Activated T-cell treated with anti-CD3 and anti-CD28 coated beads for 24 hours (primary cell): Measurements from ENCODE around the gene KRTAP10-2.
"Not testable (repeated sequence)": the region's sequence is repeated elsewhere in the genome, so short reads cannot be mapped to it uniquely, and the experiment has no call there.

Experiments used
- DNase-seq: peaks from one replicate; pipeline ENCODE4 v3.0.0-alpha.2; 2020; ENCODE audit warnings: low read depth

Gene KRTAP10-2

GRCh38 chr21:44512496-44513388, 38.6 kb downstream of the KRTAP10-2 start:
- DNase-seq, result no peak

GRCh38 chr21:44511938-44512275, 39.4 kb downstream of the KRTAP10-2 start:
- no peak for DNase-seq

GRCh38 chr21:44511219-44511937, 39.9 kb downstream of the KRTAP10-2 start:
- DNase-seq, result no peak

- peak; percentile 67 for DNase-seq
Observed at GRCh38 chr21:44510508-44511218, 40.6 kb downstream of the KRTAP10-2 start.

GRCh38 chr21:44510109-44510507, 41.2 kb downstream of the KRTAP10-2 start:
- no peak for DNase-seq

- DNase-seq, result no peak
Observed at GRCh38 chr21:44509539-44509938, 41.8 kb downstream of the KRTAP10-2 start.

GRCh38 chr21:44508711-44509445, 42.4 kb downstream of the KRTAP10-2 start:
- no peak for DNase-seq

- DNase-seq, result no peak
Observed at GRCh38 chr21:44508426-44508710, 42.9 kb downstream of the KRTAP10-2 start.

GRCh38 chr21:44507673-44508425, 43.5 kb downstream of the KRTAP10-2 start:
- no peak for DNase-seq

- DNase-seq, result no peak
Observed at GRCh38 chr21:44506279-44507255, 44.7 kb downstream of the KRTAP10-2 start.

- no peak for DNase-seq
Observed at GRCh38 chr21:44505673-44506278, 45.5 kb downstream of the KRTAP10-2 start.

GRCh38 chr21:44503901-44504399, 47.4 kb downstream of the KRTAP10-2 start:
- DNase-seq, result no peak

GRCh38 chr21:44503006-44503889, 48.1 kb downstream of the KRTAP10-2 start:
- DNase-seq, result not testable (repeated sequence)

- DNase-seq, result no peak
Observed at GRCh38 chr21:44502171-44502958, 48.9 kb downstream of the KRTAP10-2 start.
